AG08396 (cell line): Measurements from ENCODE around the gene RNF183.
"Not testable (repeated sequence)": the region's sequence is repeated elsewhere in the genome, so short reads cannot be mapped to it uniquely, and the experiment has no call there.

Source experiments
- DNase-seq: peaks from one replicate; pipeline ENCODE4 v3.0.0; 2012; ENCODE audit warnings: low spot score, mixed read lengths

The RNF183 gene

GRCh38 chr9:113274474-113275156 lies 28.6 kb downstream of the RNF183 start:
- peak; percentile 52 for DNase-seq

GRCh38 chr9:113269871-113270270 lies 33.3 kb downstream of the RNF183 start:
- DNase-seq, result no peak

- DNase-seq, result no peak
Measured at GRCh38 chr9:113269355-113269754, 33.8 kb downstream of the RNF183 start.

GRCh38 chr9:113267911-113268566 lies 35.1 kb downstream of the RNF183 start:
- no peak for DNase-seq

GRCh38 chr9:113266174-113266573 lies 37.0 kb downstream of the RNF183 start:
- DNase-seq, result no peak

- no peak for DNase-seq
Measured at GRCh38 chr9:113261917-113262671, 41.1 kb downstream of the RNF183 start.

GRCh38 chr9:113258282-113258681 lies 44.9 kb downstream of the RNF183 start:
- DNase-seq, result no peak

GRCh38 chr9:113257863-113258262 lies 45.3 kb downstream of the RNF183 start:
- no peak for DNase-seq

GRCh38 chr9:113255438-113255837 lies 47.7 kb downstream of the RNF183 start:
- no peak for DNase-seq

GRCh38 chr9:113254991-113255390 lies 48.2 kb downstream of the RNF183 start:
- DNase-seq, result no peak

GRCh38 chr9:113250807-113251206 lies 52.4 kb downstream of the RNF183 start:
- DNase-seq, result no peak

GRCh38 chr9:113249661-113250060 lies 53.5 kb downstream of the RNF183 start:
- not testable (repeated sequence) for DNase-seq

GRCh38 chr9:113247640-113248039 lies 55.5 kb downstream of the RNF183 start:
- no peak for DNase-seq
